TTC549 (cell line): ENCODE measurements around the gene KCNC3.

Experiments used
- FAIRE-seq: peaks from 2 replicates; lab custom pipeline; 2012; peaks lifted over from hg19 to GRCh38; lab: Jason Lieb, UNC

KCNC3 gene

DNA sequence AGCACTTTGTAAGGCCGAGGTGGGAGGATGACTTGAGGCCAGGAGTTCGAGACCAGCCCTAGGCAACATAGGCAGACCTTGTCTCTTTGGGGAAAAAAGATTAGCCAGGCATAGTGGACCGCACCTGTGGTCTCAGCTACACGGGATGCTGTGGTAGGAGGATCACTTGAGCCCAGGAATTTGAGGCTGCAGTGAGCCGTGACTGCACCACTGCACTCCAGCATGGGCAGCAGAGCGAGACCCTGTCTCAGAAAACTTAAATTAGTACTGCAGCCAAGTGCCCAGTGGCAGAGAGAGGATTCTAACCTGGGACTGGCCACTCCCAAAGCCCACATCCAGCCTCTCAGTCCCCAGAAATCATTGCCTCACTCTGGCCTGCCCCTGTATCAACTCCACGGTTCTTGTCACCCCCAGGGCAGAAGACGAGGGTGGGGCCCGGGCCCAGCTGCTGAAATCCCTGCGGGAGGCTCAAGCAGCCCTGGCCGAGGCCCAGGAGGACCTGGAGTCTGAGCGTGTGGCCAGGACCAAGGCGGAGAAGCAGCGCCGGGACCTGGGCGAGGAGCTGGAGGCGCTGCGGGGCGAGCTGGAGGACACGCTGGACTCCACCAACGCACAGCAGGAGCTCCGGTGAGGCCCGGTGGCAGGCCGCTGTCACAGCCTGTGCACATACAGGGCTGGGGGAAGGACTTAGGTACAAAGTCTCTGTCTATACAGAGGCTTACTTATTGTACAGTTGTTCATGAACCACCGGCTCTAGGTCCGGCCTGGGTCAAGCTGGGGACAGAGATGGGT is 53.4 kb downstream of the KCNC3 start:
- FAIRE-seq, result no peak

DNA sequence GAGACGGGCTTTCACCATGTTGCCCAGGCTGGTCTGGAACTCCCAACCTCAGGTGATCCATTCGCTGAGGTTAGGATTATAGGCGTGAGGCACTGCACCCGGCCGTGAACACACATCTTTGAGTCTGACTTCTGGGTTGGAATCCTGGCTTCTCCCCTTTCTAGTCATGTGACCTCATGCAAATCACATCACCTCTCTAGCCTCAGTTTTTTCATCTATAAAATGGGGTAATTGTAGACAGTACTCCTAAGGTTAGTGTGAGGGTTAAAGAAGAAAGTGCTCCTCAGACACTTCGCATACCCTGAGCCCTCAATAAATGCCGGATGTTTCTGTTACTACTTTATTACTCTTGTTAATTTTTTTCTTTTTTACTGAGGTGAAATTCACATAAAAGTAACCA is 55.4 kb downstream of the KCNC3 start:
- FAIRE-seq, result no peak

DNA sequence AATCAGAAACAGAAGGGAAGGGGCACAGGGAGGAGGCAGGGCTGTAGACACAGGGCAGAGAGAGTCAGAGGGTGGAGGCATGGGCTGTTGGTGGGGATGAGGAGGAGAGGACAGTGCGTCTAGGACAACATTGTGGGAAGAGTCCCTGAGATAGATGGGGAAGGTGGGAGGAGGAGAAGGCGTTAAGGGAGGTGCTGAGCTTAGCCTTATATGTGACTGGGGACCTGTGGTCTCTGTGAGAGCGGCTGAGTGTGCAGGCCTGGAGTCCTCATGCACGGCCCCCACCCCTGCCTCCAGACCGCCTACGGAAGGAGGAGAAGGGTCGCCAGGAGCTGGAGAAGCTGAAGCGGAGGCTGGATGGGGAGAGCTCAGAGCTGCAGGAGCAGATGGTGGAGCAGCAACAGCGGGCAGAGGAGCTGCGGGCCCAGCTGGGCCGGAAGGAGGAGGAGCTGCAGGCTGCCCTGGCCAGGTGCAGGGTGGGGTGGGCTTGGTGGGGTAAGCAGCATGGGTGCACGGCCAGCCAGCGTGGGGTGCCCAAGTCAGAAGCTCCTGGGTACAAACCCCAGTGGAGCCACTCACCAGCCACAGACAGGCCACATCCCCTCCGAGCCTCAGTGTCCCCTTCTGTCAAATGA is 56.8 kb downstream of the KCNC3 start:
- no peak for FAIRE-seq

DNA sequence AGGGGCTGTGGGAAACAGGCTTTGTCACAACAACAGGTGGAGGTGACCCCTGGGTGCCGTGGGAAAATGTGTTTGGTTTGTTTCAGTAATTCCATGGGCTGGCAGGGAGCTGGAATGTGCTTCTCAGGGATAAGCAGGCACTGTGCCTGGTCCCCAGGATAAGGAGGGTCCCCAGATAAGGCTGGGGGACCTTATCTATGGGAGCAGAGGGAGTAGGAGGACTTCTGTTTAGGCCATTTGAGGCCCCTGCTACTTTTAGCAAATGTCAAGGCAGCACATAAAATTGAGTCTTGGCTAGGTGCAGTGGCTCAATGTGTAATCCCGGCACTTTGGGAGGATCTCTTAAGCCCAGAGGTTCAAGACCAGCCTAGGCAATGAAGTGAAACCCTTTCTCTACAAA is 59.5 kb downstream of the KCNC3 start:
- FAIRE-seq, result no peak

DNA sequence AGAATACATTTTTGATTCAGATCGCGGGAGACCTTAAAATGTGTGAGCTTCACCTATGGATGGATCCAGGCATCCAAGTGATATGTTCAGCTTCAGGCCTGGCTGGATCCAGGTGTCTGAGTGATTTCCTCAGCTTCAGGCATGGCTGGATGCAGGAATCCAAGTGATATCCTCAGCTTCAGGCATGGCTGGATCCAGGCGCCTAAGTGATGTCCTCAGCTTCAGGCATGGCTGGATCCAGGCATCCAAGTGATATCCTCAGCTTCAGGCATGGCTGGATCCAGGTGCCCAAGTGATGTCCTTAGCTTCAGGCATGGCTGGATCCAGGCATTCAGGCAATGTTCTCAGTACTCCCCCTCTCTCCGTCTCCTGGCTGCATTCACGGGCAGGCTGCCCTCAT is 60.7 kb downstream of the KCNC3 start:
- no peak for FAIRE-seq

DNA sequence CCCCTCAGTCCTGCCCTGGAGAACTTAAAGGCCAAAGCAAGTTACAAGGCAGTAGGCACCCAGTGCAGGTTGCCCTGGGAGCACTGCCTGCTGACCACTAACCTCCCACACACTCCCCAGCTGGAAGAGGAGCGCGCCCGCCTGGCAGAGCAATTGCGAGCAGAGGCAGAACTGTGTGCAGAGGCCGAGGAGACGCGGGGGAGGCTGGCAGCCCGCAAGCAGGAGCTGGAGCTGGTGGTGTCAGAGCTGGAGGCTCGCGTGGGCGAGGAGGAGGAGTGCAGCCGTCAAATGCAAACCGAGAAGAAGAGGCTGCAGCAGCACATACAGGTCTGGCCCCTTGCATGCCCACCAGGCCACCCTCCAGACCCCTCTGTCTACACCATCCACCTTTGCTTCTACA is 61.1 kb downstream of the KCNC3 start:
- no peak for FAIRE-seq

DNA sequence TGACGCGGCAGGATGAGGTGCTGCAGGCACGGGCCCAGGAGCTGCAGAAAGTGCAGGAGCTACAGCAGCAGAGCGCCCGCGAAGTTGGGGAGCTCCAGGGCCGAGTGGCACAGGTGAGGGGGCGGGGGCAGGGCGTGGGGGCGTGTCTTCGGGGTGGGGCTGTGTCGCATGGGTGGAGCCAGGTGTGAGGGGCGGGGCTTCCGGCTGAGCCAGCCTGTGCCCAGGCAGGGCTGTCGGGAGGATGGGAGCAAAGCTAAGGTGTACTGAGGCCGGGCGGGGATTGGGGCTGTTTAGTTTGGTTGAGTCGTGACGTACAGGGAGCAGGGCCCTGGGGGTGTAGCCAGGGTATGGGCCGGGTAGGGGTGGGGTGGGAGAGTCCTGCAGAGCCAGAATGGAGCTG is 62.3 kb downstream of the KCNC3 start:
- no peak for FAIRE-seq

DNA sequence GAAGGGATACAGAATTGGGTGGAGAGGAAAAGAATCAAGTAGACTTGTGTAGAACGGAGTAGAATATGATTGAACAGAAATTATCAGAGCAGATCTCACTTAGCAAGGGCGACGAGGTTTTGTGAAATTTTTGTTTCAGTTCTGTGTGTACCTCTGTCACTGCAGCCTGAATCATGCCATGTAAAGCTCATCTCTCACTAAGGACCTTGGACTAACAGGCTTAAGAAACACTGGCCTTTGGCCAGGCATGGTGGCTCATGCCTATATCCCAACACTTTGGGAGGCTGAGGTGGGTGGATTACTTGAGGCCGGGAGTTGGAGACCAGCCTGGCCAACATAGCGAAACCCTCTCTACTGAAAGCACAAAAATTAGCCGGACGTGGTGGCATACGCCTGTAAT is 63.1 kb downstream of the KCNC3 start:
- no peak for FAIRE-seq

DNA sequence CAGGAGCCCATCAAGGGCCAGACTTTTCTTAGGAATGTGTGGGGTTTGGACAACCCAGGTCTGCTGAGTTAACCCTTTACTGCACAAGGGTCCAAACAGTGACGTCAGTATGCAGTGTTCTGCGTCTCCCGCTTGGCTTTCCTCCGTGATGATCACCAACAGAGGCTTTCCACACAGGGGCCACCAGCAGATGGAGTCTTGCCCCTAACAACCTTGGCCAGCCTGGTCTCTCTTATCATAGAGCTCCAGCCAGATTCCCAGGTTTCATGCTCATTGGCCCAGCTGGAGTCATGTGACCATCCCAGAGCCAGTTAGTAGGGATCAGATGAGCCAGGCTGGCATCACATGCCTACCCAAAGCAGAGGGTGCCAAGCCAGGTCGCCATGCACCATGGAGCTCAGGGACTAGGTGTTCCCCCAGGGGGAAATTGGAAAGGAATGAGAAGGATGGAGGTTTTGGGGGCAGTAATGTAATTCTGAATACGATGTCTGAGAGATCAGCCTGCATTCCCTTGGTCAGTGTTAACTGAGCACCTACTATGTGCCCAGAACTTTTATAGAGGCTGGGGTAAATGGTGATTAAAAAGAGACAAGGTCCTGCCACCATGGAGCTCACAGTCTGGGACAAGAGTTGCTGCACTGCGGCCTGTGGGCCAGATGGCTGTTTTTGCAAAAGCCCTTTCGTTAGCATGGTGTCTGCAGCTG is 64.5 kb downstream of the KCNC3 start:
- FAIRE-seq, result no peak

DNA sequence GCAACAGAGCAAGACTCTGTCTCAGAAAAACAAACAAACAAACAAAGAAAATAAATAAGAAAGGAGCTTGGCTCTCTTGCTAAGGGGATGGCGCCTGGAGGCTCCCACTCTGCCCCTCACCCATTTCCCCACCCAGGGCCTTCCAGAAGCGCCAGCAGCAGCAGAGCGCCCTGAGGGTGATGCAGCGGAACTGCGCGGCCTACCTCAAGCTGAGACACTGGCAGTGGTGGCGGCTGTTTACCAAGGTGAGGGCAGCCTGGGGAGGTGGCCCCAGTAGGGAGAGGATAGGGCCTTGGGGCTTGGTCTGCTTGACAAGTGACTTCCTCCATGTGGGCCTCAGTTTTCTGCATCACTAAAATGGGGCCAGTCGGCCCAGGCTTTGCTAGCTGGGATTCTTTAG is 66.0 kb downstream of the KCNC3 start:
- FAIRE-seq, result no peak
